HCT116 (cell line): ENCODE data around the gene CHAF1A. TPM values are rescaled to one million over a fixed set of nuclear protein-coding genes. Genes with fewer than 3 reads are reported as not detected.
A peak's percentile ranks its signal among the peaks of the same experiment; 100 is the strongest.

Experiments
- ATAC-seq: fragments of 200-7000 bp; cut with Tn5 transposase; 2 replicates; pipeline ENCODE4 v1.9.1; 2020; ENCODE audit warnings: mild to moderate bottlenecking, moderate library complexity
- BruUV-seq: library from RNA; stranded (reverse); fragments of 400-500 nt; replicated peaks from 2 replicates; lab custom pipeline; 2021; lab: Mats Ljungman, UMichigan
- CTCF ChIA-PET: fragments of 300-600 bp; sonication (Branson Sonifier 250); formaldehyde crosslinking; loops from one replicate; lab custom pipeline; 2021; ENCODE audit warnings: antibody characterized with exemption; lab: Charles Lee
- POLR2A ChIA-PET: fragments of 300-600, 350-600 bp; sonication (Branson Sonifier 250); formaldehyde crosslinking; loops from one replicate; lab custom pipeline; 2021; ENCODE audit warnings: antibody characterized with exemption; lab: Charles Lee
- RAD21 ChIA-PET, 2 experiments: fragments of 300-600 bp; sonication (Branson Sonifier 250); formaldehyde crosslinking; loops; one replicate each; lab custom pipeline; 2023; ENCODE audit warnings: low total read pairs in 2 of 2; ENCODE audit not compliant: uncharacterized antibody in 2 of 2, unreplicated experiment in 2 of 2, low non-redundant PET in 1 of 2; lab: Charles Lee
- DNase-seq: peaks from one replicate; pipeline ENCODE4 v3.0.0-alpha.2; 2010; ENCODE audit warnings: low read depth, low spot score
- H2AFZ ChIP-seq: fragments of 200-600 bp; shearing (Covaris generic), sonication (generic); 2 replicates; pipeline ENCODE4 v1.6.1; 2017; ENCODE audit warnings: low read depth, mixed run types, mixed read lengths, antibody characterized with exemption, low read length; ENCODE audit not compliant: poor library complexity, severe bottlenecking
- H3K27ac ChIP-seq: 2 replicates; pipeline ENCODE4 v1.5.1; 2012; ENCODE audit warnings: low read depth, low read length
- H3K27me3 ChIP-seq: fragments of 200-600 bp; sonication (generic); 2 replicates; pipeline ENCODE4 v1.6.1; 2016; ENCODE audit warnings: mixed run types, low read length, mixed read lengths; ENCODE audit not compliant: insufficient read depth
- H3K36me3 ChIP-seq, 2 experiments: fragments of 200-500 bp in 1 of 2; fragments of 200-600 bp in 1 of 2; sonication (Bioruptor generic) in 1 of 2; sonication (generic) in 1 of 2; 2 replicates each; pipeline versions ENCODE4 v1.5.1 to v1.6.1; 2014 to 2016; ENCODE audit warnings: low read length in 2 of 2, inconsistent platforms in 1 of 2, mixed read lengths in 1 of 2, mixed run types in 1 of 2; ENCODE audit not compliant: insufficient read depth in 2 of 2, control insufficient read depth in 1 of 2
- H3K4me1 ChIP-seq, 2 experiments: fragments of 200-600 bp in 1 of 2; sonication (generic) in 1 of 2; 2 replicates each; pipeline versions ENCODE4 v1.5.1 to v1.6.1; 2012 to 2017; ENCODE audit warnings: low read length in 2 of 2, inconsistent platforms in 1 of 2, mild to moderate bottlenecking in 1 of 2, mixed read lengths in 1 of 2, mixed run types in 1 of 2, moderate library complexity in 1 of 2; ENCODE audit not compliant: insufficient read depth in 2 of 2, control insufficient read depth in 1 of 2
- H3K4me2 ChIP-seq: fragments of 200-600 bp; sonication (generic); 2 replicates; pipeline ENCODE4 v1.6.1; 2017; ENCODE audit warnings: mixed run types, low read length, mixed read lengths
- H3K4me3 ChIP-seq, 2 experiments: fragments of 200-600 bp in 1 of 2; sonication (generic) in 1 of 2; replicated peaks in 1 of 2; 2 replicates each; pipeline ENCODE4 v1.5.1; 2011 to 2016; ENCODE audit warnings: low read length in 2 of 2, control low read depth in 1 of 2, low read depth in 1 of 2, mild to moderate bottlenecking in 1 of 2, mixed read lengths in 1 of 2, mixed run types in 1 of 2
- H3K79me2 ChIP-seq: fragments of 200-600 bp; sonication (generic); 2 replicates; pipeline ENCODE4 v1.6.1; 2017; ENCODE audit warnings: mild to moderate bottlenecking, mixed run types, low read length, moderate library complexity, mixed read lengths; ENCODE audit not compliant: insufficient read depth
- H3K9ac ChIP-seq: fragments of 200-600 bp; sonication (generic); 2 replicates; pipeline ENCODE4 v1.6.1; 2016; ENCODE audit warnings: low read length, mixed read lengths
- H3K9me2 ChIP-seq: fragments of 200-600 bp; sonication (generic), shearing (Covaris generic); 2 replicates; pipeline ENCODE4 v1.6.1; 2017; ENCODE audit warnings: mixed run types, mild to moderate bottlenecking, moderate library complexity; ENCODE audit not compliant: insufficient read depth
- H3K9me3 ChIP-seq, 2 experiments: fragments of 200-500 bp in 1 of 2; fragments of 200-600 bp in 1 of 2; sonication (Bioruptor generic) in 1 of 2; sonication (generic) in 1 of 2; 2 replicates each; pipeline ENCODE4 v1.6.1; 2014 to 2017; ENCODE audit warnings: low read length in 2 of 2, mixed read lengths in 2 of 2, inconsistent platforms in 1 of 2, low read depth in 1 of 2, mild to moderate bottlenecking in 1 of 2, mixed run types in 1 of 2, moderate library complexity in 1 of 2; ENCODE audit not compliant: control insufficient read depth in 1 of 2, insufficient read depth in 1 of 2
- H4K20me1 ChIP-seq: fragments of 200-600 bp; sonication (generic), shearing (Covaris generic); 2 replicates; pipeline ENCODE4 v1.6.1; 2017; ENCODE audit warnings: mixed run types, mild to moderate bottlenecking, moderate library complexity; ENCODE audit not compliant: insufficient read depth
- CTCF ChIP-seq, 3 experiments: fragments of 200-600 bp in 1 of 3; sonication (generic) in 1 of 3; IDR thresholded peaks in 2 of 3; conservative IDR thresholded peaks in 1 of 3; 2 replicates each; pipeline ENCODE4 v1.5.1; 2012 to 2017; ENCODE audit warnings: low read depth in 2 of 3, low read length in 2 of 3, antibody characterized with exemption in 1 of 3, borderline replicate concordance in 1 of 3, control low read depth in 1 of 3, mild to moderate bottlenecking in 1 of 3, mixed read lengths in 1 of 3, mixed run types in 1 of 3, moderate library complexity in 1 of 3; ENCODE audit not compliant: insufficient read depth in 1 of 3
- EZH2 ChIP-seq: fragments of 200-600 bp; sonication (generic); IDR thresholded peaks from 2 replicates; pipeline ENCODE4 v1.6.1; 2017; ENCODE audit warnings: antibody characterized with exemption, mixed run types
- JUND ChIP-seq: IDR thresholded peaks from 2 replicates; pipeline ENCODE4 v1.6.1; 2012
- MAX ChIP-seq: IDR thresholded peaks from 2 replicates; pipeline ENCODE4 v1.6.1; 2012
- POLR2A ChIP-seq: IDR thresholded peaks from 2 replicates; pipeline ENCODE4 v1.7.0; 2011; ENCODE audit warnings: borderline replicate concordance; ENCODE audit not compliant: insufficient read depth, insufficient read length; ENCODE audit errors: extremely low read depth
- REST ChIP-seq: IDR thresholded peaks from 2 replicates; pipeline ENCODE4 v1.6.1; 2012; ENCODE audit warnings: low read depth
- SIN3A ChIP-seq: IDR thresholded peaks from 2 replicates; pipeline ENCODE4 v1.6.1; 2012; ENCODE audit warnings: low read depth
- SP1 ChIP-seq: IDR thresholded peaks from 2 replicates; pipeline ENCODE4 v1.6.1; 2012; ENCODE audit warnings: low read depth
- intact Hi-C: fragments of 100-400 bp; cut with micrococcal nuclease; formaldehyde crosslinking; loops from 2 replicates; pipeline ENCODE4 v1.10.0; 2022
- total RNA-seq: library from RNA; stranded (reverse); gene quantifications from one replicate; pipeline ENCODE4 v1.2.1, GENCODE V29; 2021; ENCODE audit not compliant: unreplicated experiment

CHAF1A gene
- total RNA-seq, 1 experiment from 2014 or later = 69.9 TPM

GRCh38 chr19:4375164-4376027 lies 27.0 kb upstream of the CHAF1A start:
- H3K9me3 ChIP-seq = no peaks in the 10 kb centered on the region
- RAD21 ChIA-PET = interaction anchor here (0.6 to 1.2 kb wide), 4 partner anchors 25 to 96 kb away, joined by 3 to 4 read pairs (median 3); partner anchors contain the start of genes HDGFL2 (in 1 of the 2) and SH3GL1 (in 1 of the 2)
- H2AFZ ChIP-seq = no peak overlapping the region
- intact Hi-C loops = loop anchor here (2.0 kb wide), 2 partner anchors 25 to 33 kb away; partner anchors contain the start of genes MPND and SH3GL1
- no peaks in the 10 kb centered on the region for H3K27me3 ChIP-seq
- no peaks in the 10 kb centered on the region for H3K36me3 ChIP-seq
- H3K9ac ChIP-seq = peak overlapping the region; percentile 77
- H3K4me3 ChIP-seq = peak overlapping the region; percentile 30 to 58
- peaks cover 96% of the 10 kb centered on the region for H3K79me2 ChIP-seq
- H3K4me1 ChIP-seq = peaks cover 66 to 79% of the 10 kb centered on the region in 2 experiments
- POLR2A ChIA-PET = interaction anchor here (1.0 to 1.7 kb wide), 2 partner anchors 24 to 33 kb away, joined by 4 to 5 read pairs; partner anchors contain the start of gene MPND
- peak overlapping the region; percentile 97 for H3K4me2 ChIP-seq
- TF ChIP-seq POLR2A (no peak), SP1 (peak; percentile 87), EZH2 (no peak), SIN3A (peak; percentile 43), REST (no peak), JUND (peak; percentile 33; the same call in 1 of the 2 replicates), MAX (peak; percentile 61; the same call in 1 of the 2 replicates), CTCF (IDR thresholded peaks at IDR 0.05 in 2 of 3, conservative IDR thresholded peaks at IDR 0.05 in 1 of 3; ENCODE audit: borderline replicate concordance in 1 of 3, insufficient read depth in 1 of 3, low read depth in 2 of 3, low read length in 2 of 3) (peak in 2 of 3 experiments; percentile 58 to 59; a peak in 4 of 6 replicates)
- TF ChIP-seq, all 23 proteins: peak for 5
- CTCF ChIA-PET = interaction anchor here (0.6 to 2.6 kb wide), 9 partner anchors 12 to 387 kb away, joined by 3 to 13 read pairs (median 5); partner anchors contain the start of genes CHAF1A and SH3GL1
- ATAC-seq (peak; percentile 61), DNase-seq (no peak)
- Histone ChIP-seq H3K9me2 (no peaks in the 10 kb centered on the region), H4K20me1 (peaks cover 3% of the 10 kb centered on the region; the same call in 1 of the 2 replicates), H3K27ac (peak overlapping the region; percentile 99)
- BruUV-seq = no TSS peak
